Measurements from ENCODE around the gene NME7.

- TF ChIP-seq GABPA (IDR thresholded peaks at IDR 0.05; ENCODE audit: low read depth) (no peak), JUND (IDR thresholded peaks at IDR 0.05) (no peak), CHD2 (IDR thresholded peaks at IDR 0.05; ENCODE audit: low read length, partially characterized antibody) (no peak), NRF1 (IDR thresholded peaks at IDR 0.05; ENCODE audit: low read depth, low read length) (no peak), CTCF (IDR thresholded peaks at IDR 0.05) (no peak), SMC3 (IDR thresholded peaks at IDR 0.05; ENCODE audit: low read depth, low read length) (no peak), GATA2 (CRISPR knock-in tag; IDR thresholded peaks at IDR 0.05) (no peak), EP300 (IDR thresholded peaks at IDR 0.05; ENCODE audit: borderline replicate concordance in 1 of 2, low read depth in 1 of 2, low read length in 1 of 2) (no peak), TAF1 (IDR thresholded peaks at IDR 0.05; ENCODE audit: borderline replicate concordance, low read depth, low read length) (no peak), SIN3A (IDR thresholded peaks at IDR 0.05; ENCODE audit: borderline replicate concordance, low read depth, low read length) (no peak), REST (IDR thresholded peaks at IDR 0.05; ENCODE audit: low read depth, low read length) (no peak)
These were observed 155.5 kb downstream of the NME7 start for GRCh38 chr1:169212088-169212487.

Measured in SK-N-SH (cell line).